ENCODE measurements around the gene HCRTR2. TPM values are rescaled to one million over a fixed set of nuclear protein-coding genes. Genes with fewer than 3 reads are reported as not detected.

HCRTR2 gene
- total and polyA plus RNA-seq, 2 of the 8 experiments (the other 6 are each of a cell fraction or from before 2014, with no cell fraction given): 0.19 to 0.23 TPM

GRCh38 chr6:55208478-55209458, 34.5 kb downstream of the HCRTR2 start:
- H3K4me3 ChIP-seq (ENCODE audit: extremely low read depth in 1 of 4, insufficient read depth in 2 of 4, low read depth in 3 of 4, low read length in 4 of 4): no peak overlapping the region
- H3K4ac ChIP-seq (replicated peaks; ENCODE audit: insufficient read length, low read depth, low read length): no peak overlapping the region
- no peaks in the 10 kb centered on the region for H3K27me3 ChIP-seq (replicated peaks in 1 of 4; ENCODE audit: control insufficient read depth in 3 of 4, extremely low read depth in 1 of 4, insufficient read depth in 3 of 4, low read length in 3 of 4)
- H3K56ac ChIP-seq (replicated peaks; ENCODE audit: insufficient read length, low read depth, low read length): no peak overlapping the region
- H2BK5ac ChIP-seq (ENCODE audit: low read depth, low read length): no peak overlapping the region
- H4K8ac ChIP-seq (ENCODE audit: extremely low read depth, insufficient read depth, low read length): no peak overlapping the region
- no peaks in the 10 kb centered on the region for H3K79me2 ChIP-seq (ENCODE audit: control insufficient read depth in 1 of 2, insufficient read depth in 2 of 2, low read length in 2 of 2)
- no peaks in the 10 kb centered on the region for H3K23me2 ChIP-seq (ENCODE audit: low read depth, low read length)
- H2BK12ac ChIP-seq (ENCODE audit: low read depth, low read length): no peak overlapping the region
- no peak overlapping the region for H2BK120ac ChIP-seq (replicated peaks; ENCODE audit: low read depth, low read length)
- H3K14ac ChIP-seq (ENCODE audit: insufficient read length): no peak overlapping the region
- H2BK20ac ChIP-seq (ENCODE audit: low read length): no peak overlapping the region
- H3K4me1 ChIP-seq (replicated peaks in 1 of 4; ENCODE audit: control insufficient read depth in 3 of 4, insufficient read depth in 4 of 4, low read length in 3 of 4): no peaks in the 10 kb centered on the region
- ChIA-PET POLR2A (ENCODE audit: partially characterized antibody) (no interaction called here), CTCF (ENCODE audit: partially characterized antibody) (interaction anchor here (0.6 kb wide), 1 partner anchor 456 kb away, joined by 5 read pairs; no protein-coding TSS in a partner anchor)
- no peak overlapping the region for H4K5ac ChIP-seq (ENCODE audit: insufficient read length, low read depth, low read length)
- H3K4me2 ChIP-seq (ENCODE audit: insufficient read depth in 1 of 2, low read depth in 2 of 2, low read length in 2 of 2): no peak overlapping the region
- no peaks in the 10 kb centered on the region for H3K9me3 ChIP-seq (ENCODE audit: insufficient read depth in 2 of 2, low read depth in 1 of 2, low read length in 1 of 2)
- H3K36me3 ChIP-seq (ENCODE audit: control insufficient read depth in 2 of 4, insufficient read depth in 4 of 4, low read length in 3 of 4): no peaks in the 10 kb centered on the region
- H3K18ac ChIP-seq (ENCODE audit: extremely low read depth, low read length): no peak overlapping the region
- no peak overlapping the region for H4K91ac ChIP-seq (replicated peaks; ENCODE audit: insufficient read length, low read length)
- TF ChIP-seq TEAD4 (IDR thresholded peaks at IDR 0.05; ENCODE audit: low read depth, low read length) (no peak), KDM1A (IDR thresholded peaks at IDR 0.05; ENCODE audit: borderline replicate concordance, low read length) (no peak), JUND (IDR thresholded peaks at IDR 0.05; ENCODE audit: low read length) (no peak), SIN3A (conservative IDR thresholded peaks at IDR 0.05 in 1 of 2, IDR thresholded peaks at IDR 0.05 in 1 of 2; ENCODE audit: low read depth in 1 of 2, low read length in 2 of 2) (no peak)
- FAIRE-seq: no peak
- no peak for DNase-seq (ENCODE audit: low read depth in 1 of 2, low spot score in 2 of 2)
- no peak overlapping the region for H2AK5ac ChIP-seq (ENCODE audit: low read depth, low read length)
- no peak overlapping the region for H2AFZ ChIP-seq (ENCODE audit: low read length)
- no peaks in the 10 kb centered on the region for H3K79me1 ChIP-seq (ENCODE audit: low read depth, low read length)
- no peak overlapping the region for H3K27ac ChIP-seq (ENCODE audit: low read depth, low read length)
- no peaks in the 10 kb centered on the region for H4K20me1 ChIP-seq (replicated peaks in 1 of 2; ENCODE audit: control insufficient read depth in 1 of 2, insufficient read depth in 2 of 2, low read length in 2 of 2)
- no peak overlapping the region for H3K9ac ChIP-seq (replicated peaks in 1 of 4; ENCODE audit: extremely low read depth in 1 of 4, low read depth in 3 of 4, low read length in 3 of 4)
- no peak overlapping the region for H3K23ac ChIP-seq (ENCODE audit: insufficient read length)
- 85% methylated on average over 3 of the region's 3 CpGs; no CpG with 5 or more reads in 1 of the 2 experiments for WGBS, 2 experiments (ENCODE audit: extremely low coverage in 1 of 2, insufficient coverage in 1 of 2, insufficient read length in 1 of 2, insufficient replicate concordance in 2 of 2, low coverage in 1 of 2, low lambda C conversion rate in 2 of 2, missing lambda C conversion rate in 1 of 2)
- H2BK15ac ChIP-seq (ENCODE audit: low read length): no peak overlapping the region

Data from H1 (cell line).